GM23338 (cell line): ENCODE measurements around the gene MICAL2. TPM values are rescaled to one million over a fixed set of nuclear protein-coding genes. Genes with fewer than 3 reads are reported as not detected.

Experiments used
- ATAC-seq: fragments of 200-7000 bp; cut with Tn5 transposase; 3 replicates; pipeline ENCODE4 v1.9.1; 2020
- DNase-seq: peaks from one replicate; pipeline ENCODE4 v3.0.0-alpha.2; 2015; ENCODE audit warnings: low spot score
- H2AFZ ChIP-seq: fragments of 200-600 bp; sonication (generic); 2 replicates; pipeline ENCODE4 v1.8.0; 2016; ENCODE audit warnings: antibody characterized with exemption, mild to moderate bottlenecking, moderate library complexity
- H3F3A ChIP-seq: fragments of 200-600 bp; sonication (generic); replicated peaks from 2 replicates; pipeline ENCODE4 v1.8.0; 2017; ENCODE audit warnings: antibody characterized with exemption, mixed run types, low read depth
- H3K27ac ChIP-seq: fragments of 200-600 bp; sonication (generic); 2 replicates; pipeline ENCODE4 v1.6.1; 2016; ENCODE audit warnings: low read depth
- H3K27me3 ChIP-seq: fragments of 200-600 bp; sonication (generic); 2 replicates; pipeline ENCODE4 v1.8.0; 2016; ENCODE audit warnings: mild to moderate bottlenecking, mixed run types, moderate library complexity; ENCODE audit not compliant: insufficient read depth
- H3K36me3 ChIP-seq: fragments of 200-600 bp; sonication (generic); 2 replicates; pipeline ENCODE4 v1.8.0; 2016; ENCODE audit warnings: mild to moderate bottlenecking; ENCODE audit not compliant: insufficient read depth
- H3K4me1 ChIP-seq: fragments of 200-600 bp; sonication (generic); 2 replicates; pipeline ENCODE4 v1.8.0; 2016; ENCODE audit warnings: mild to moderate bottlenecking, moderate library complexity; ENCODE audit not compliant: insufficient read depth
- H3K4me2 ChIP-seq: fragments of 200-600 bp; sonication (generic); 2 replicates; pipeline ENCODE4 v1.7.1; 2017; ENCODE audit warnings: mixed run types
- H3K4me3 ChIP-seq: fragments of 200-600 bp; sonication (generic); 2 replicates; pipeline ENCODE4 v1.6.1; 2016; ENCODE audit warnings: mixed run types
- H3K79me2 ChIP-seq: fragments of 200-600 bp; sonication (generic); replicated peaks from 2 replicates; pipeline ENCODE4 v1.8.0; 2017; ENCODE audit warnings: mild to moderate bottlenecking; ENCODE audit not compliant: insufficient read depth
- H3K9me2 ChIP-seq: fragments of 200-600 bp; sonication (generic); 2 replicates; pipeline ENCODE4 v1.8.0; 2017; ENCODE audit not compliant: insufficient read depth
- H4K20me1 ChIP-seq: fragments of 200-600 bp; sonication (generic); replicated peaks from 2 replicates; pipeline ENCODE4 v1.8.0; 2017; ENCODE audit warnings: mild to moderate bottlenecking; ENCODE audit not compliant: insufficient read depth
- H3K27ac Mint-ChIP-seq: 2 replicates; pipeline ENCODE4 v1.8.0; 2020; ENCODE audit warnings: inconsistent platforms, mild to moderate bottlenecking, moderate library complexity, mixed read lengths
- H3K27me3 Mint-ChIP-seq: 3 replicates; pipeline ENCODE4 v1.8.0; 2022; ENCODE audit warnings: low read depth, mild to moderate bottlenecking, moderate library complexity, mixed read lengths, inconsistent platforms; ENCODE audit not compliant: insufficient read depth, poor library complexity
- H3K36me3 Mint-ChIP-seq: 3 replicates; pipeline ENCODE4 v1.8.0; 2021; ENCODE audit warnings: low read depth, mild to moderate bottlenecking, inconsistent platforms, moderate library complexity, mixed read lengths
- H3K4me1 Mint-ChIP-seq: 3 replicates; pipeline ENCODE4 v1.8.0; 2020; ENCODE audit warnings: mild to moderate bottlenecking, inconsistent platforms, mixed read lengths
- H3K4me3 Mint-ChIP-seq: 3 replicates; pipeline ENCODE4 v1.8.0; 2021; ENCODE audit warnings: moderate library complexity, mild to moderate bottlenecking, inconsistent platforms, mixed read lengths
- H3K9me3 Mint-ChIP-seq: 3 replicates; pipeline ENCODE4 v1.8.0; 2020; ENCODE audit warnings: moderate library complexity, mild to moderate bottlenecking, inconsistent platforms, mixed read lengths
- CREB1 ChIP-seq: fragments of 250-450 bp; sonication (Bioruptor Pico); IDR thresholded peaks from 2 replicates; pipeline ENCODE4 v1.5.0; 2020; ENCODE audit warnings: low read depth, mild to moderate bottlenecking, moderate library complexity
- EZH2 ChIP-seq: fragments of 200-600 bp; sonication (generic); IDR thresholded peaks from one replicate; pipeline ENCODE4 v1.8.0; 2017; ENCODE audit warnings: antibody characterized with exemption, mild to moderate bottlenecking, low read depth; ENCODE audit not compliant: unreplicated experiment
- EZH2phosphoT487 ChIP-seq: fragments of 200-600 bp; sonication (generic); IDR thresholded peaks from one replicate; pipeline ENCODE4 v1.8.1; 2018; ENCODE audit warnings: antibody characterized with exemption; ENCODE audit not compliant: unreplicated experiment
- REST ChIP-seq: IDR thresholded peaks from one replicate; pipeline ENCODE4 v1.6.1; 2018; ENCODE audit warnings: antibody characterized with exemption; ENCODE audit not compliant: unreplicated experiment
- STAT1 ChIP-seq: IDR thresholded peaks from one replicate; pipeline ENCODE4 v1.6.1; 2016; ENCODE audit warnings: antibody characterized with exemption; ENCODE audit not compliant: unreplicated experiment
- ZNF114 ChIP-seq: fragments of 250-450 bp; sonication (Bioruptor Pico); IDR thresholded peaks from 2 replicates; pipeline ENCODE4 v1.5.0; 2020; ENCODE audit warnings: mild to moderate bottlenecking, moderate library complexity
- ZNF331 ChIP-seq: fragments of 250-450 bp; sonication (Bioruptor Pico); IDR thresholded peaks from 2 replicates; pipeline ENCODE4 v1.5.0; 2020; ENCODE audit warnings: low read depth, mild to moderate bottlenecking, moderate library complexity
- polyA plus RNA-seq: library from polyadenylated mRNA; unstranded; fragments of >200 nt; fragmentation: Nextera tagmentation; extraction: Ambion mirVana; gene quantifications from 2 replicates; pipeline ENCODE4 v1.2.1, GENCODE V29; 2016
- total RNA-seq: library from RNA; depleted of rRNA; stranded (reverse); fragments of >200 nt; shearing (Covaris generic); gene quantifications from 2 replicates; pipeline ENCODE4 v1.2.3, GENCODE V29; 2014

Gene MICAL2
- total and polyA plus RNA-seq, 2 experiments from 2014 or later = 0.66 to 1.4 TPM

- H3K27me3 Mint-ChIP-seq = peaks cover 1% of the 10 kb centered on the region
- no peak for ATAC-seq
Measured at GRCh38 chr11:12212174-12212820, 101.9 kb downstream of the MICAL2 start.

GRCh38 chr11:12212821-12213185 lies 102.4 kb downstream of the MICAL2 start:
- H3K4me1 ChIP-seq = 0 out of 2 replicates have a peak, but pooled peaks cover 3% of the 10 kb centered on the region
- H3K27ac ChIP-seq = no peak overlapping the region
- H3K4me2 ChIP-seq = no peak overlapping the region

More at GRCh38 chr11:12212174-12212820, 101.9 kb downstream of the MICAL2 start:
- Histone ChIP-seq H3K27me3 (no peaks in the 10 kb centered on the region), H3F3A (no peaks in the 10 kb centered on the region), H3K9me2 (no peaks in the 10 kb centered on the region), H2AFZ (no peak overlapping the region), H4K20me1 (no peaks in the 10 kb centered on the region), H3K79me2 (no peaks in the 10 kb centered on the region), H3K36me3 (no peaks in the 10 kb centered on the region), H3K4me3 (no peak overlapping the region), H3K27ac (no peak overlapping the region), H3K4me1 (0 out of 2 replicates have a peak, but pooled peaks cover 3% of the 10 kb centered on the region), H3K4me2 (no peak overlapping the region)
- no peak overlapping the region for H3K4me3 Mint-ChIP-seq
- peaks cover 15% of the 10 kb centered on the region; the same call in 2 of the 3 replicates for H3K4me1 Mint-ChIP-seq
- no peak for TF ChIP-seq ZNF114 (CRISPR knock-in tag)
- TF ChIP-seq CREB1 (CRISPR knock-in tag) = no peak
- TF ChIP-seq REST = no peak
- TF ChIP-seq EZH2phosphoT487 = no peak
- H3K36me3 Mint-ChIP-seq = no peaks in the 10 kb centered on the region
- H3K27ac Mint-ChIP-seq = no peak overlapping the region
- H3K9me3 Mint-ChIP-seq = no peaks in the 10 kb centered on the region
- DNase-seq = no peak

More at GRCh38 chr11:12212821-12213185, 102.4 kb downstream of the MICAL2 start:
- no peaks in the 10 kb centered on the region for H3K27me3 ChIP-seq
- H3F3A ChIP-seq = no peaks in the 10 kb centered on the region
- H3K4me1 Mint-ChIP-seq = peaks cover 15% of the 10 kb centered on the region; the same call in 2 of the 3 replicates
- H2AFZ ChIP-seq = no peak overlapping the region
- H3K27ac Mint-ChIP-seq = no peak overlapping the region
- H3K9me3 Mint-ChIP-seq = no peaks in the 10 kb centered on the region; the same call in 2 of the 3 replicates
- H4K20me1 ChIP-seq = no peaks in the 10 kb centered on the region
- TF ChIP-seq EZH2 (no peak), ZNF331 (CRISPR knock-in tag) (no peak), ZNF114 (CRISPR knock-in tag) (no peak), STAT1 (no peak), REST (no peak)
- DNase-seq (no peak), ATAC-seq (no peak)
- H3K4me3 Mint-ChIP-seq = no peak overlapping the region
- no peaks in the 10 kb centered on the region for H3K79me2 ChIP-seq
- no peaks in the 10 kb centered on the region for H3K36me3 Mint-ChIP-seq
- no peak overlapping the region for H3K4me3 ChIP-seq
- H3K9me2 ChIP-seq = no peaks in the 10 kb centered on the region
- H3K27me3 Mint-ChIP-seq = peaks cover 1% of the 10 kb centered on the region
- no peaks in the 10 kb centered on the region for H3K36me3 ChIP-seq
